ENCODE results near the gene TRIM8. TPM values are rescaled to one million over a fixed set of nuclear protein-coding genes. Genes with fewer than 3 reads are reported as not detected.
A peak's percentile ranks its signal among the peaks of the same experiment; 100 is the strongest.

Gene TRIM8
- total and polyA plus RNA-seq, 2 of the 8 experiments (the other 6 are each of a cell fraction or from before 2014, with no cell fraction given) = 24.9 to 38.8 TPM

DNA sequence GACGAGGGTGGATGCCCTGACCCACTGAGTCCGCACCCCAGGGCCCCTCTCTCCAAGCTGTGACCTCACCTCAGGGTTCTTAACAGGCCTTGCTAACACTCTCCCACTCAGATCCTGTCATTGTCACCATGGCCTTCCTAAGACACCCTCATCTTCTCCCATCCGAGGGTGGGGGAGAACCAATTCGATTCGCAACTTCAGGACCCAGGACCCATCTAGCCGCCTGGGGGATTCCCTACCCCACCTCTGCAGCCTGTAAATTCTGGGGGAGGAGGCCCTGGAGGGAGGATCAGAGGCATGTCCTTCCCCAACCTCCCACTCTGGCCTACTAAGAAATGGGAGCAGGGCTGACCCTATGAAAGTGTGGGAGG lies 17.4 kb downstream of the TRIM8 start:
- no peak overlapping the region for H2BK12ac ChIP-seq (ENCODE audit: low read depth, low read length)
- no peaks in the 10 kb centered on the region for H3K27me3 ChIP-seq (replicated peaks in 1 of 4; ENCODE audit: control insufficient read depth in 3 of 4, extremely low read depth in 1 of 4, insufficient read depth in 3 of 4, low read length in 3 of 4)
- H3K36me3 ChIP-seq (ENCODE audit: control insufficient read depth in 2 of 4, insufficient read depth in 4 of 4, low read length in 3 of 4) = peaks cover 0 to 7% (median under 1%) of the 10 kb centered on the region in 4 experiments; a peak in 5 of 8 replicates
- FAIRE-seq (no peak), DNase-seq (ENCODE audit: low read depth in 1 of 2, low spot score in 2 of 2) (no peak)
- H4K91ac ChIP-seq (replicated peaks; ENCODE audit: insufficient read length, low read length) = no peak overlapping the region
- H4K8ac ChIP-seq (ENCODE audit: extremely low read depth, insufficient read depth, low read length) = no peak overlapping the region
- no peak overlapping the region for H3K4me3 ChIP-seq (ENCODE audit: extremely low read depth in 1 of 4, insufficient read depth in 2 of 4, low read depth in 3 of 4, low read length in 4 of 4)
- no peak overlapping the region for H2BK15ac ChIP-seq (ENCODE audit: low read length)
- H3K79me2 ChIP-seq (ENCODE audit: control insufficient read depth in 1 of 2, insufficient read depth in 2 of 2, low read length in 2 of 2) = no peaks in the 10 kb centered on the region
- H3K27ac ChIP-seq (ENCODE audit: low read depth, low read length) = no peak overlapping the region
- H3K14ac ChIP-seq (ENCODE audit: insufficient read length) = no peak overlapping the region
- H3K4me1 ChIP-seq (replicated peaks in 1 of 4; ENCODE audit: control insufficient read depth in 3 of 4, insufficient read depth in 4 of 4, low read length in 3 of 4) = peaks cover 0 to 12% (median 7%) of the 10 kb centered on the region in 4 experiments; a peak in 5 of 7 replicates
- no peak overlapping the region for H3K23ac ChIP-seq (ENCODE audit: insufficient read length)
- WGBS, 2 experiments (ENCODE audit: extremely low coverage in 1 of 2, insufficient coverage in 1 of 2, insufficient read length in 1 of 2, insufficient replicate concordance in 2 of 2, low coverage in 1 of 2, low lambda C conversion rate in 2 of 2, missing lambda C conversion rate in 1 of 2) = 88% methylated on average over 6 of the region's 6 CpGs; no CpG with 5 or more reads in 1 of the 2 experiments
- H3K56ac ChIP-seq (replicated peaks; ENCODE audit: insufficient read length, low read depth, low read length) = no peak overlapping the region
- H2BK5ac ChIP-seq (ENCODE audit: low read depth, low read length) = no peak overlapping the region
- no peak overlapping the region for H2BK120ac ChIP-seq (replicated peaks; ENCODE audit: low read depth, low read length)
- no peak overlapping the region for H2AFZ ChIP-seq (ENCODE audit: low read length)
- H3K4me2 ChIP-seq (ENCODE audit: insufficient read depth in 1 of 2, low read depth in 2 of 2, low read length in 2 of 2) = no peak overlapping the region
- H4K5ac ChIP-seq (ENCODE audit: insufficient read length, low read depth, low read length) = no peak overlapping the region
- H3K4ac ChIP-seq (replicated peaks; ENCODE audit: insufficient read length, low read depth, low read length) = no peak overlapping the region
- no peak overlapping the region for H2AK5ac ChIP-seq (ENCODE audit: low read depth, low read length)
- H3K9me3 ChIP-seq (ENCODE audit: insufficient read depth in 2 of 2, low read depth in 1 of 2, low read length in 1 of 2) = no peaks in the 10 kb centered on the region
- H3K79me1 ChIP-seq (ENCODE audit: low read depth, low read length) = no peaks in the 10 kb centered on the region
- no peaks in the 10 kb centered on the region for H3K23me2 ChIP-seq (ENCODE audit: low read depth, low read length)
- ChIA-PET CTCF (ENCODE audit: partially characterized antibody) (interaction anchor here (0.9 to 13.0 kb wide), 8 partner anchors 8 to 78 kb away, joined by 3 to 145 read pairs (median 10); no protein-coding TSS in a partner anchor), POLR2A (ENCODE audit: partially characterized antibody) (interaction anchor here (1.2 to 6.5 kb wide), 5 partner anchors 8 to 52 kb away, joined by 3 to 39 read pairs (median 9); partner anchors contain the start of gene TRIM8)
- 0 out of 2 replicates have a peak overlapping the region, but pooled peaks have one; percentile 27 for H2BK20ac ChIP-seq (ENCODE audit: low read length)
- no peak overlapping the region; the same call in 1 of the 2 replicates for H3K18ac ChIP-seq (ENCODE audit: extremely low read depth, low read length)
- H4K20me1 ChIP-seq (replicated peaks in 1 of 2; ENCODE audit: control insufficient read depth in 1 of 2, insufficient read depth in 2 of 2, low read length in 2 of 2) = peaks cover 0 to 2% of the 10 kb centered on the region in 2 experiments
- no peak overlapping the region for H3K9ac ChIP-seq (replicated peaks in 1 of 4; ENCODE audit: extremely low read depth in 1 of 4, low read depth in 3 of 4, low read length in 3 of 4)
- TF ChIP-seq RXRA (IDR thresholded peaks at IDR 0.05; ENCODE audit: insufficient read depth, low read depth, low read length) (no peak), TBP (IDR thresholded peaks at IDR 0.05; ENCODE audit: low read depth, low read length) (no peak), TCF12 (IDR thresholded peaks at IDR 0.05; ENCODE audit: low read depth, low read length) (no peak), KDM4A (IDR thresholded peaks at IDR 0.05; ENCODE audit: low read depth, low read length, severe bottlenecking) (no peak), JUN (IDR thresholded peaks at IDR 0.05; ENCODE audit: low read depth, low read length) (no peak), CBX8 (IDR thresholded peaks at IDR 0.05; ENCODE audit: borderline replicate concordance, low read depth, low read length) (no peak), FOSL1 (IDR thresholded peaks at IDR 0.05; ENCODE audit: insufficient read depth, low read depth, low read length) (no peak), SIN3A (conservative IDR thresholded peaks at IDR 0.05 in 1 of 2, IDR thresholded peaks at IDR 0.05 in 1 of 2; ENCODE audit: low read depth in 1 of 2, low read length in 2 of 2) (no peak), GTF2F1 (IDR thresholded peaks at IDR 0.05; ENCODE audit: borderline replicate concordance, low read depth, low read length) (no peak), SRF (IDR thresholded peaks at IDR 0.05; ENCODE audit: low read depth, low read length) (no peak), NANOG (IDR thresholded peaks at IDR 0.05; ENCODE audit: insufficient read depth, low read depth, low read length, poor library complexity, severe bottlenecking) (no peak), HDAC2 (IDR thresholded peaks at IDR 0.05; ENCODE audit: borderline replicate concordance in 1 of 2, low read depth in 2 of 2, low read length in 2 of 2) (no peak), BRCA1 (IDR thresholded peaks at IDR 0.05; ENCODE audit: low read depth, low read length) (no peak), SIRT6 (IDR thresholded peaks at IDR 0.05; ENCODE audit: low read length) (no peak)
